Measurements from ENCODE around the gene PACS1.

PACS1 gene

DNA sequence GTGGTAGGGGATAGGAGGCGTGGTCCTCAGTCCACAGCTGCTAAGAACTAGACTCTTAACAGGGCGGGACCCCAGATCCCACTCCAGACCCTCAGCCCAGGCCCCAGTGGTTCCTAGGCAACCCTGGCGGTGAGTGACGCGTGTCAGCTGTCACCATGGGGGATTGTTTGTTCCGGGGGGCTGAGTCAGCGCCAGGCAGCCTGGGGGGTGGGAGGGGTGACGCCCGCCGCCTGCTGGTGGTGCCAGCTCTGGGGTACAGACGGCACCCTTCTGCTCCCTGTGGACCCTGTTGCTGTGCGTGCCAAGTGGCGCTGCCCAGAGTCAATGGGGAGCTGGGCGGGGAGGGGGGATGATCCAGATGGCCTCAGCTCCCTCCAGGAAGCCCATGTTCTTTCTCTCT is 210.4 kb downstream of the PACS1 start:
- DNase-seq: no peak

DNA sequence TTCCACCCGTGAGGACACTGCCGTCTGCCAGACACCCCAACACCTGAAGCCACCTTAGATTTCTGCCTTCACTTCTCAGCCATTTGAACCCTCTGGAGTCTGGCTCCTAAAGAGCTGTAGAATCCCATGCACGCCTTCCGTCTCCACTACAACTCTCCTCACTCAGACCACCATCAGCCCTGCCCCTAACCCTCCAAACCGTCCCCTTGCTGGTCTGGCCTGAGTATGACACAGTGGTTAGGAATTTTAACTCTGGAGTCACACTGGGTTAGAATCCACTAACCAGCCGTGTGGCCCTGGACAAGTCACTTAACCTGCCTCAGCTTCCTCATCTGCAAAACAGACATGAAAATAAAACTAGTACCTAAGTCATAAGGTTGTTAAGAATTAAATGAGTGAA is 210.9 kb downstream of the PACS1 start:
- no peak for DNase-seq

DNA sequence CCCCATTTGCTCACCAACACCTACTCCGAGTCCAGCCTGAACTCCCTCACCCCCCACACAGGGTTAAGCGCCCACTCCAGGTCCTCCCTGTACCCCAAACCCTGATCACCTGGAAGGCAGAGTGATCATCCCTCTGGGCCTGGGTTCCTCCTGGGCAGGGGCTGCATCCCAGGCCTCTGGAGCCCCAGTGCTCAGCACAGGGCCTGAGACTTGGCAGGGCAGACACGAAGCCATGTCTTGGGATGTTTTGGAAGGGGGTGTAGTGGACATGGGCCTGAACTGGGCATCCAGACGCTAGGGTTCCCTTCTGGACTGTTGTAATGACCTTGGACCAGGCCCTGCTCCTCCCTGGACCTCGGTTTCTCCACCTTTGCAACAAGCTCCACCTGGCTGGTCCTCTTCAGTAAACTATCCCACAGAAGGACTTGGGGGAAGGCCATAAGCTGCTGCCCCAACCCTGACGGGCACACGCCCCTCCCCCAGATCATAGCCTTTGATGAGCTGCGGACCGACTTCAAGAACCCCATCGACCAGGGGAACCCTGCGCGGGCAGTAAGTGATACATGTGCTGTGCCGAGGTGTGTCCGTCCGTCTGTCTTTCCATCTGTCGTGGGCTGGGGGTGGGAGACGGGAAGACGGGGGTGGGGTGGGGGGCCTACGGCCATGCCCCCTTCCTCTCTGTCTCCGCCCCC is 211.8 kb downstream of the PACS1 start:
- DNase-seq: no peak

GRCh38 chr11:66282468-66283455 is 212.7 kb downstream of the PACS1 start:
- peak; percentile 100 for DNase-seq

- DNase-seq: no peak
Measured at GRCh38 chr11:66283461-66284105, 213.5 kb downstream of the PACS1 start.

GRCh38 chr11:66284526-66285078 is 214.5 kb downstream of the PACS1 start:
- DNase-seq: no peak

- no peak for DNase-seq
Measured at GRCh38 chr11:66285250-66285947, 215.3 kb downstream of the PACS1 start.

DNA sequence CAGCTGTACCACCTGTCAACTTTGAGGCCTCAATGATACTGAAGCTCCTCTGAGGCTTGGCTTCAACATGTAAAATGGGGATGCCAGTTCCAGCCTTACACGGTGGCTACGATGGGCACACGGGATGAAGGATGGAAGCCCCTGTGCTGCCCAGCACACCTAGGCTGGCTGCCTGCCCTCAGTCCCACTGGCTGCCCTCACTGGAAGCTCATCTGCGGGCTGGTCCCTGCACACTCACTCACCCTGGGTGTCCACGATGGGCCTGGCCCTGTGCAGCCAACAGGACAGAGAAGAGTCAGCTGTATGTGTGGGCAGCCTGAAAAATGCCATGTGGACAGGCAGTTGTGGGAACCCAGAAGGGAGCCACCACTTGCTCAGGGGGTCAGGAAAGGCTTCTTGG is 216.6 kb downstream of the PACS1 start:
- DNase-seq: no peak

GRCh38 chr11:66287211-66287888 is 217.3 kb downstream of the PACS1 start:
- DNase-seq: no peak

DNA sequence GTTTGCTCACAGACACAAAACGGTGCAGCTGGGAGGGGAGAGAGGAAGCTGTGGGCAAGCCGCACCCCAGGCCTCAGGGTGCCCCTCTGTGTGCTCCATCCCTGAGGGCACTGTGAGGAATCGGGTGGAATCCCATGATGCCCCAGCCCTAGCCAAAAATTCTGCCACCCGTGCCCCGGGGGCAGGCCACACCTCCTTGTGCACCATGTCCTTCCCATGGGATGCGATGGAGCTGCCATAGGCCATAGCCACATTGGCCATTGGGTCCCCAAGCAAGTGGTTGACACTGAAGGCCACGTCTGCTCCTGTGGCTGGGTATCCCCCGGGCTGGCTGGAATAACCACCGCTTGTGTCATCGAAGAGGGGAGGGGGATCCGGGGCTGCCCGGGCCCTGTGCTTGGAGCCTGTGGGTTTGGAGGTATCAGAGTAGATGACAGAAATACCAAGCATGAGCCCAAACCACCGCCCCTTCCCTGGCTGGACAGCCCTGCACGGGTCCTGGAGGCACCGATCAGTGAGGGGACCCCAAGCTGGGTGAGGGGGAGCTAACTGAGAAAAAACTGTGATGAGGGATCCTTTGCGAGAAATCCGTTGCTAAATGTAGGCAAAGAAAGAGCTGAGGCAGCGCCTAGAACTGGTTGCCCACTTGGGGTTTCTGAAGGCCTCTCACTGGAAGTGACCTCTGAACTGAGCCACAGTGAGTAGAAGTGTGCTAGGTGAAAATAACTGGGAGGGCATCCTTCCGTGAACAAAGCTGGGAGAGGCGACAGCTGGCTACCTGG is 218.0 kb downstream of the PACS1 start:
- DNase-seq: no peak

DNA sequence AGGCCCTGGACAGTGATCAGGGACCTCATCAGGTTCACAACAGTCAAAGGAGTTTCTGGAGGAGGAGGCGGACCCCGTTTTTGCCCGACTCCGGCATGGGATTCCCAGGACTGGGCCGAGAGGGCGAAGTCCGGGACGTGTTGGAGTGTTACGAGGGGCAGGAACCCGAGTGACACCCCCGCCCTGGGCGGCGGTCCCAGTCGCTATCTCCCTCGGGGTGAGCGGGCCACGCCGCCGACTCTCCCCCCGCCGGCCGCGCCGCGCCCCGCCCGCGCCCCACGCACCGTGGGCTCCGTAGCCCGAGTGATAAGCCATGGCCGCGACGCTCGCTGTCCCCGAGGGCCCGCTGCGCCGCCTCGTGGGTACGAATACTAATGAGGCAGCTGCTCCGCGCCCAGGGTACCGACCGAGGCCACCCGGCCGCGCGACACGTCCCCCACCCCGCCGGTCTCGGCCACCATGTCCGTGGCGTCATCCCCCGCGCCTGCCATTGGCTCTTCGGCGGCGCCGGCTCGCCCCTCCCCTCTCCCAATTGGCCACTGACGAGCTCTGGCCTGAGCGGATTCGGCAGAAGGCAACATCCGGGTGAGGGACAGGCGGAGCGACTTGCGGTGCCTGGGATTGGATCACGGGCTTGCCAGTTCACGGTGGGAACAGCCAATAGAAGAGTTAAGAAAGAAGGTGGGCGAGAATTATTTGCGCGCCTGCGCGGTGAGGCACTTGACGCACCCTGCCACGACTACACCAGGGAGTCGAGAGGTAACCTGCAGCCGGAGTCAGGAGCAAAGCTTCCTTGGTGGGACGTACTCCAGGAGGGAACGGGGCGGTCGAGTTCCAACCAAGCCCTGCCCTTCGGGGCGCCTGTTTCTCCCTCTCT is 218.8 kb downstream of the PACS1 start, which contains the start of gene YIF1A:
Gene YIF1A (minus strand): TSS at position 473 of the 877 bp plus-strand sequence. CDS start 158 bp downstream, at position 315.
- peak; percentile 100 for DNase-seq

GRCh38 chr11:66289548-66290329 is 219.7 kb downstream of the PACS1 start:
- DNase-seq: no peak

- DNase-seq: no peak
Measured at GRCh38 chr11:66290330-66290621, 220.2 kb downstream of the PACS1 start.

DNA sequence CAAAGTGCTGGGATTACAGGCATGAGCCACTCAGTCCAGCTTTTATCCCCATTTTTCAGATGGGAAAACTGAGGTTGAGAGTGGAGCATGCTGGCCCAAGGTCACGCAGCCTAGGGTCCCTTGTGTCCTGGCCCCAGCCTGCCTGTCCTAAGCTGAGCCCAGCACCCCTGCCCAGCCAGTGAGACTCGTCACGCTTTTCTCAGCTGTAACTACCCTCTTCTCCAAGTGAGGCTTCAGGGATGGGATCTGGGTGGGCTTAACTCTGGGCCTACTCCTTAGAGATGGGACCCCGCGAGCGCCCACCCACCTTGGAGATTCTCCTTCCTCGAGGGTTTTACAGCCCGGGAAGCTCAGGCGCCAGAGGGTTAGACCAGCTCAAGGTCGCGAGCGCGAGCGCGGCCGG is 221.2 kb downstream of the PACS1 start:
- no peak for DNase-seq

GRCh38 chr11:66291706-66292542 is 221.9 kb downstream of the PACS1 start, which contains the start of gene TMEM151A:
Gene TMEM151A, plus strand, starts transcription at chr11:66291894. Its CDS starts 120 bp downstream, at chr11:66292014.
- no peak for DNase-seq

DNA sequence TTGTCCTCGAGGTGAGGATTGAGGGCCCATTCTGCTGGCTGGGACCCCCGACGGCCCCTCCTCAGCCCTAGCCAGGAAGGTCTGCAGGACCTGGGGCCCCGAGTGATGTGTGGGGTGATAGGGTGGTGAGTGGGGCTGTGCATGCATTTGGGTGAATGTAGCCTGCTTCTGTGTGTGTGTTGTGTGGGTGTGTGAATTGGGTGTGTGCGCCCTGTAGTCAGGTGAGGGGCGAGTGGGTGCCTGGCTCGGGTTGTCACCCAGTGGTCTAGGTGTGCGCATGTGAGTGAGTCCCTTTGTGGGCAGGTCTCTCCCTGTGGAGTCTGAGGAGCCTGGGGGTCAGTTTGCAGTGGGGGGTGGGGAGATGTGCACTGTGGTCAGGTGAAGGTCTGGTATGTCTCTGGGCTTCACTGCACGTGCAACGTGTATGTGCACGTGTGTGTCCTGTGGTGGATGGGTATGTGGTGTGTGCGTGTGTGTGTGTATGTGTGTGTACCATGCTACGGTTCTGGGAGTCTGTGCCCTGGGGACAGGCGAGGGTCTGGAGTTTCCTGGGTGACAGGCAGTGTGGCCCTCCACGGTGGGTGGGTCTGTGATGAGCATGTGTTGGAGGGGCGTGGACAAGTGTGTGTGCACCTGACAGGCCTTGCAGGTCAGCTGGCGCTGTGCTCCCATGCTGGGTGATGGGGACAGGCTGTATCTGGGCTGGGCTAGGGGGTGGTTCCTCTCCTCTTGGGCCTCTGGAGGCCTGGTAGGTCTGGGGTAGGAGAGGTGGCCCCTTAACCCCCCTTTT is 222.7 kb downstream of the PACS1 start:
- no peak for DNase-seq

DNA sequence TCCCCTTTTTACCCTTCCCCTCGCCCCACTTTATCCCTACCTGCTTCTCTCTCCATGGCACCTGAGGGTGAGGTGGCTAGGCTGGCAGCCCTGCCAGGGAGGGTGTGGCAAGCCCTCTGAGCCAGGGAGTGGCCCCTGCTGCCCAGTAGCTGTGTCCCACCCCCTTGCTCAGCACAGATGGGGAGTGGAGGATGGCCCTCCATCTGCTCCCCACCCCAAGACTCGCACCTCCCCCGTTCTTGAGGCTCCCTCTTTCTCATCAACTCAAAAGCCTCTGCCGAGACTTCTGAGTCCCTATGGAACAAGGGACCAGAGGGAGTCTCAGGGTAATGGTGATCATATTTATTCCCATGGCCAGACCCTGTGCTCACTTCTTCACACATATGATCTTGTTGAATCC is 223.3 kb downstream of the PACS1 start:
- no peak for DNase-seq
